HG03558 (cell line): ENCODE data around the gene ADAMTS17.

Source experiments
- ATAC-seq: cut with Tn5 transposase; IDR thresholded peaks from one replicate; pipeline ENCODE4 v1.9.1; 2021; ENCODE audit warnings: moderate number of reproducible peaks; ENCODE audit not compliant: unreplicated experiment; ENCODE audit errors: extremely low read depth

The ADAMTS17 gene

GRCh38 chr15:100310513-100311153, 31.1 kb downstream of the ADAMTS17 start:
- no peak for ATAC-seq

GRCh38 chr15:100310041-100310405, 31.8 kb downstream of the ADAMTS17 start:
- ATAC-seq: no peak

GRCh38 chr15:100309109-100310040, 32.4 kb downstream of the ADAMTS17 start:
- ATAC-seq: no peak

GRCh38 chr15:100308608-100309007, 33.2 kb downstream of the ADAMTS17 start:
- ATAC-seq: no peak

GRCh38 chr15:100308213-100308600, 33.6 kb downstream of the ADAMTS17 start:
- no peak for ATAC-seq

GRCh38 chr15:100307241-100308212, 34.2 kb downstream of the ADAMTS17 start:
- ATAC-seq: no peak

- ATAC-seq: no peak
Observed at GRCh38 chr15:100306098-100306497, 35.7 kb downstream of the ADAMTS17 start.

- no peak for ATAC-seq
Observed at GRCh38 chr15:100301910-100302431, 39.8 kb downstream of the ADAMTS17 start.

- ATAC-seq: no peak
Observed at GRCh38 chr15:100298257-100298656, 43.5 kb downstream of the ADAMTS17 start.

- no peak for ATAC-seq
Observed at GRCh38 chr15:100297812-100298211, 44.0 kb downstream of the ADAMTS17 start.

GRCh38 chr15:100295939-100296565, 45.7 kb downstream of the ADAMTS17 start:
- no peak for ATAC-seq

GRCh38 chr15:100292010-100292409, 49.8 kb downstream of the ADAMTS17 start:
- ATAC-seq: no peak

- ATAC-seq: no peak
Observed at GRCh38 chr15:100291106-100291505, 50.7 kb downstream of the ADAMTS17 start.

- no peak for ATAC-seq
Observed at GRCh38 chr15:100285641-100286295, 56.0 kb downstream of the ADAMTS17 start.

- ATAC-seq: no peak
Observed at GRCh38 chr15:100284701-100285100, 57.1 kb downstream of the ADAMTS17 start.

GRCh38 chr15:100284191-100284590, 57.6 kb downstream of the ADAMTS17 start:
- ATAC-seq: no peak

GRCh38 chr15:100281096-100281917, 60.5 kb downstream of the ADAMTS17 start:
- no peak for ATAC-seq

- ATAC-seq: no peak
Observed at GRCh38 chr15:100279849-100280248, 61.9 kb downstream of the ADAMTS17 start.
